Mucosa of descending colon (tissue), 3 donors: ENCODE data around the gene CDH12. TPM values are rescaled to one million over a fixed set of nuclear protein-coding genes. Genes with fewer than 3 reads are reported as not detected.
"Not testable (repeated sequence)": the region's sequence is repeated elsewhere in the genome, so short reads cannot be mapped to it uniquely, and the experiment has no call there.

Experiments used
- ATAC-seq: fragments of 200-7000 bp; cut with Tn5 transposase; one replicate; pipeline ENCODE4 v1.9.1; 2020; ENCODE audit warnings: mild to moderate bottlenecking, moderate library complexity
- DNase-seq, 3 donors: peaks; one replicate each; pipeline ENCODE4 v3.0.0-alpha.2; 2020
- H3K36me3 ChIP-seq: fragments of 200-600 bp; one replicate; pipeline ENCODE4 v1.8.0; 2021; ENCODE audit warnings: low read depth, mild to moderate bottlenecking
- H3K4me1 ChIP-seq: fragments of 200-600 bp; one replicate; pipeline ENCODE4 v1.8.0; 2021; ENCODE audit warnings: low read depth, mild to moderate bottlenecking
- H3K4me3 ChIP-seq: fragments of 200-600 bp; one replicate; pipeline ENCODE4 v1.8.0; 2021; ENCODE audit warnings: mild to moderate bottlenecking
- H3K9me3 ChIP-seq: fragments of 200-600 bp; one replicate; pipeline ENCODE4 v1.8.0; 2021; ENCODE audit warnings: mild to moderate bottlenecking
- intact Hi-C, 2 donors: fragments of 100-400 bp; cut with DNase I in 1 of 2; cut with micrococcal nuclease in 1 of 2; formaldehyde crosslinking; loops; one replicate each; pipeline versions ENCODE4 v1.11.0 to v1.11.1; 2022; cut with DNase I, micrococcal nuclease
- total RNA-seq, 3 donors: library from RNA; stranded (reverse); fragmentation: NEBNext Ultra II Directional in 2 of 3; extraction: Animal tissue kit (Norgen Biotek cat#: 25700) in 2 of 3; gene quantifications; one replicate each; pipeline versions ENCODE4 v1.2.1 to v1.2.4, GENCODE V29; 2021 to 2023
- TF ChIP-seq, protein P1 (sequence below): fragments of 200-600 bp; IDR thresholded peaks from one replicate; pipeline ENCODE4 v1.8.0; 2022; ENCODE audit warnings: antibody characterized with exemption, mild to moderate bottlenecking
- donor health status: DM: no; HTN: no; CAD: no; lungs with moderate emphysema.
- donor health status: DM: no; HTN: no; CAD: no.
- donor health status: DM: no; HTN: yes; CAD: no.

The CDH12 gene
- total RNA-seq, 3 donors from 2014 or later, result 0.14 TPM; not detected in 2

DNA sequence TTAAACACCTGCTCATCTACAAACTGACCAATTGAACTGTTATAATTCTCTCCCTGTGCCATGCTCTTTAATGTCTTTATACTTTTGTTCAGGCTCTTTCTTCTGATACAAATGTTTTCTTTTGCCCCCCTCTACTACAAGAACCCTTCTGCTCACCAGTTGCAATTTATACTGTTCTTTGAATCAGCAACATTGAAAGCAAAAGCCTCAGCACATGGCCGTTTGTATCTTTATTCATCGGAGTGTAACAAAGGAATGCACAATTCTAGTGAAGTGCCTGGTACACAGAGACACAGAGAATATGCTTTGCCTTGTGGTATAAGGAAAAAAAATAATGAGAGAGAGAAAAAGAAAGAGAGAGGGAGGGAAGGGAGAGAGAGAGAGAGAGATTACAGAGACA, 547.1 kb downstream of the CDH12 start:
- intact Hi-C loops, result no loop called here
- DNase-seq (no peak), ATAC-seq (no peak)
- TF ChIP-seq, protein P1, sequence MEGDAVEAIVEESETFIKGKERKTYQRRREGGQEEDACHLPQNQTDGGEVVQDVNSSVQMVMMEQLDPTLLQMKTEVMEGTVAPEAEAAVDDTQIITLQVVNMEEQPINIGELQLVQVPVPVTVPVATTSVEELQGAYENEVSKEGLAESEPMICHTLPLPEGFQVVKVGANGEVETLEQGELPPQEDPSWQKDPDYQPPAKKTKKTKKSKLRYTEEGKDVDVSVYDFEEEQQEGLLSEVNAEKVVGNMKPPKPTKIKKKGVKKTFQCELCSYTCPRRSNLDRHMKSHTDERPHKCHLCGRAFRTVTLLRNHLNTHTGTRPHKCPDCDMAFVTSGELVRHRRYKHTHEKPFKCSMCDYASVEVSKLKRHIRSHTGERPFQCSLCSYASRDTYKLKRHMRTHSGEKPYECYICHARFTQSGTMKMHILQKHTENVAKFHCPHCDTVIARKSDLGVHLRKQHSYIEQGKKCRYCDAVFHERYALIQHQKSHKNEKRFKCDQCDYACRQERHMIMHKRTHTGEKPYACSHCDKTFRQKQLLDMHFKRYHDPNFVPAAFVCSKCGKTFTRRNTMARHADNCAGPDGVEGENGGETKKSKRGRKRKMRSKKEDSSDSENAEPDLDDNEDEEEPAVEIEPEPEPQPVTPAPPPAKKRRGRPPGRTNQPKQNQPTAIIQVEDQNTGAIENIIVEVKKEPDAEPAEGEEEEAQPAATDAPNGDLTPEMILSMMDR, result no peak
- no peaks in the 10 kb centered on the region for H3K36me3 ChIP-seq
- no peaks in the 10 kb centered on the region for H3K9me3 ChIP-seq
- no peak overlapping the region for H3K4me3 ChIP-seq
- no peaks in the 10 kb centered on the region for H3K4me1 ChIP-seq

DNA sequence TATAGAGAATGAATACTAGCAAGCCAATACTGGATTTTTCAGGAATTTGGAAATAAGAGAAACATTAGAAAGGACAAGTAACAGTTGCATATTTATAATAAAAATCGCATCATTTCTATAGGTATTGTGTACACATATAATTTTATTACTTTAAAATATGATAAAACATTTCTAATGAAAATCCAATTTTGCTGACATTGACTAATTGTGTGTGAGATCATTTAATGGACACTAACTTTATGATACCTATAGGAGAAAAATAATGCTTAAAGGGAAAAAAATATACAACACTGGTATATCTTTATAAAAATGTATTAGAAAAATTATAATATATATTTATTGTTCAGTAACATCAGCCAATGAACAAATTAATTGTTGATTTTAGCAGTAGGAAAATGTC, 557.3 kb downstream of the CDH12 start:
- TF ChIP-seq, protein P1, result no peak
- H3K9me3 ChIP-seq, result peaks cover 26% of the 10 kb centered on the region
- no peaks in the 10 kb centered on the region for H3K36me3 ChIP-seq
- intact Hi-C loops, result no loop called here
- ATAC-seq (no peak), DNase-seq (no peak)
- no peak overlapping the region for H3K4me3 ChIP-seq
- H3K4me1 ChIP-seq, result no peaks in the 10 kb centered on the region

DNA sequence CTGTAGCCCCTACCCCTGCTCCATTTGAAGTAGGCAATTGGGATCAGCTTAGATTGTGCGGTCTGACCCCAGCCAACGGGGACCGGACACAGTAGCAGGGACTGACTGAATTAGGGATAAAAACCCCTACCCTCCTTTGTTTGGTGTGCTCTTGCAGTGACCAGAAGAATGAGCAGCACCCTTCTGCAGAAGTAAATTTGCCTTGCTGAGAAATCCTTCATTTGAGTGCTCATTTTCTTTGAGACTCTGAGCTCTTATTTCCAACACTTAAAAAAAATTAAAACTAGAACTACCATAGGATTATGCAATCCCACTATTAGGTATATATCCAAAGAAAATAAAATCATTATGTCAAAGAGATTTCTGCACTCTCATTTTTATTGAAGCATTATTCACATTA, 560.0 kb downstream of the CDH12 start:
- no peaks in the 10 kb centered on the region for H3K4me1 ChIP-seq
- DNase-seq (no peak), ATAC-seq (no peak)
- no peak overlapping the region for H3K4me3 ChIP-seq
- no peaks in the 10 kb centered on the region for H3K36me3 ChIP-seq
- TF ChIP-seq, protein P1, result no peak
- intact Hi-C loops, result no loop called here
- peaks cover 26% of the 10 kb centered on the region for H3K9me3 ChIP-seq

DNA sequence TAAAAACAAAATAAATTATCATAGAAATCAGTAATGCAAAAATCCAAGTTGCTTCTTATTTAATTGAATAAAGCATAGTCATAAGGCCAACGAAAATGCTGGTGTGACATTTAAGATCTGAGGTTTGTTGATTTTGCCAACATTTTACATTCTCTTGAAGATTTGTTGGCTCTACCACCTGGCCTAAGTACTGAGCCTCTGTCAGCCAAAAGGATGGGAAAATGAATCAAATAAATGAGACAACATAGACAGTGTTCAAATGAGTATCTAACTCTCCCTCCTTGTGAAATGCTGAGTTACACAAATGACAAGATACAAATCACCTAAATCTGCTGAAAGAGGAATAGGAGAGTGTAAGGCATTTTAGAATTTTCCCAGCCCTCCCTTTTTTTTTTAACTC, 575.0 kb downstream of the CDH12 start:
- intact Hi-C loops, result no loop called here
- no peaks in the 10 kb centered on the region for H3K4me1 ChIP-seq
- no peak for DNase-seq
- H3K4me3 ChIP-seq, result no peak overlapping the region
- ATAC-seq, result no peak
- TF ChIP-seq, protein P1, result no peak
- H3K9me3 ChIP-seq, result peaks cover 7% of the 10 kb centered on the region
- H3K36me3 ChIP-seq, result no peaks in the 10 kb centered on the region

DNA sequence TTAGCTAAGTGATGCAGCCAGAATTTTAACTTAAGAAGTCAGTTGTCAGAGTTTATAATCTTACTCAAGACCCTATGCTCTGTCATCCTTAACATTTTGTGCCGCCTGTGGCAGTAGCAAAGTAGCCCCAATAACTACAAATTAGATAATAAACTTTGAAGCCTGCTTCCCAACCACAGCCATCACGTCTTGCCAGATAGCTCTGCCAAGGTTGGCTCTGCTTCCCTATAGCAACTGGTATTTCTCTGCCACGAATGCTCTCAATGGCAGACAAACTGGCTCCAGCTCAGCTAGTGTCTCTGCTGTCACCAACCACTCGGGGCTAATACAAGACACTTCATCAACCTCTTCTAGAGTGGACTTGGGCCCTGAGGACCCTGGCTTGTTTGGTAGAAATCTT, 576.1 kb downstream of the CDH12 start:
- Histone ChIP-seq H3K4me1 (no peaks in the 10 kb centered on the region), H3K4me3 (no peak overlapping the region), H3K36me3 (no peaks in the 10 kb centered on the region), H3K9me3 (peaks cover 7% of the 10 kb centered on the region)
- intact Hi-C loops, result no loop called here
- DNase-seq (no peak), ATAC-seq (no peak)
- TF ChIP-seq, protein P1, result no peak

DNA sequence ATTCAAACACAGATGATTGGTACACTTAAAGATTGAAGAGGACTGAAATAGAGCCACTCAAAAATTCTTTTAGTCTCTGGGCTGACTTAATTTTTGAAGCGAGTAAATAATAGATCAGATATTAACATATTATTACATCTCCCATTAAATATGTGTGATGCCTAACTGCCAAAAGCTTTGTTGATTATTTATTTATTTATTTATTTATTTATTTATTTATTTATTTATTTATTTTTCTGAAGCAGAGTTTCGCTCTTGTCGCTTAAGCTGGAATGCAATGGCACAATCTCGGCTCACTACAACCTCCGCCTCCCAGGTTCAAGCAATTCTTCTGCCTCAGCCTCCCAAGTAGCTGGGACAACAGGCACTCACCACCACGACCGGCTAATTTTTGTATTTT, 587.3 kb downstream of the CDH12 start:
- intact Hi-C loops, H3K9me3 ChIP-seq, ATAC-seq, H3K36me3 ChIP-seq, H3K4me1 ChIP-seq, H3K4me3 ChIP-seq, DNase-seq: not testable (repeated sequence)
